SW 1271 (cell line): ENCODE data around the gene CROCC.

Experiments
- DNase-seq, 2 experiments: peaks; one replicate each; lab custom pipeline; 2025; lab: John Stamatoyannopoulos, UW

Gene CROCC

GRCh38 chr1:16969057-16969611 is 47.4 kb downstream of the CROCC start:
- no peak for DNase-seq

- DNase-seq: no peak
Observed at GRCh38 chr1:16969651-16970050, 47.9 kb downstream of the CROCC start.

GRCh38 chr1:16970132-16970910 is 48.6 kb downstream of the CROCC start:
- no peak for DNase-seq

- no peak for DNase-seq
Observed at GRCh38 chr1:16971341-16972188, 49.8 kb downstream of the CROCC start.

- no peak for DNase-seq
Observed at GRCh38 chr1:16972189-16972895, 50.6 kb downstream of the CROCC start.

- DNase-seq: no peak
Observed at GRCh38 chr1:16973215-16973614, 51.5 kb downstream of the CROCC start.

- DNase-seq: no peak
Observed at GRCh38 chr1:16975211-16975610, 53.5 kb downstream of the CROCC start.

GRCh38 chr1:16975838-16976237 is 54.1 kb downstream of the CROCC start:
- DNase-seq: no peak

GRCh38 chr1:16976966-16977365 is 55.2 kb downstream of the CROCC start:
- no peak for DNase-seq

- no peak for DNase-seq
Observed at GRCh38 chr1:16977377-16977776, 55.6 kb downstream of the CROCC start.

GRCh38 chr1:16978139-16978538 is 56.4 kb downstream of the CROCC start:
- no peak for DNase-seq

- DNase-seq: no peak
Observed at GRCh38 chr1:16978567-16979474, 57.1 kb downstream of the CROCC start.

GRCh38 chr1:16979475-16980327 is 58.0 kb downstream of the CROCC start:
- DNase-seq: no peak

- no peak for DNase-seq
Observed at GRCh38 chr1:16980473-16981268, 58.9 kb downstream of the CROCC start, which contains the start of gene MFAP2. Gene MFAP2 (minus strand): TSS chr1:16980620. CDS start chr1:16978273, 2,347 bp downstream.

GRCh38 chr1:16981269-16981849 is 59.6 kb downstream of the CROCC start:
- DNase-seq: no peak

- no peak for DNase-seq
Observed at GRCh38 chr1:16982902-16983301, 61.2 kb downstream of the CROCC start.

- no peak for DNase-seq
Observed at GRCh38 chr1:16983649-16984048, 61.9 kb downstream of the CROCC start.

- no peak for DNase-seq
Observed at GRCh38 chr1:16984717-16985116, 63.0 kb downstream of the CROCC start.

- DNase-seq: no peak
Observed at GRCh38 chr1:16986113-16986512, 64.4 kb downstream of the CROCC start.
